Stimulated activated CD4-positive, alpha-beta T cell treated with anti-CD3 and anti-CD28 coated beads, Interleukin-1b, Interleukin-23, amount 100 ng/mL, for 24 hours (primary cell): ENCODE results near the gene MGAT5.

Experiments
- DNase-seq, 4 experiments: peaks; one replicate each; pipeline ENCODE4 v3.0.0-alpha.2; 2020; ENCODE audit warnings: low read depth in 4 of 4, low spot score in 1 of 4

Gene MGAT5

GRCh38 chr2:134331081-134331480, 77.2 kb downstream of the MGAT5 start:
- DNase-seq, result no peak

GRCh38 chr2:134333646-134334189, 79.8 kb downstream of the MGAT5 start:
- no peak for DNase-seq

GRCh38 chr2:134334542-134335353, 80.9 kb downstream of the MGAT5 start:
- DNase-seq, result no peak

GRCh38 chr2:134335601-134336000, 81.7 kb downstream of the MGAT5 start:
- no peak for DNase-seq

GRCh38 chr2:134336352-134336751, 82.5 kb downstream of the MGAT5 start:
- DNase-seq, result no peak

- DNase-seq, result no peak
Observed at GRCh38 chr2:134336921-134337320, 83.0 kb downstream of the MGAT5 start.

GRCh38 chr2:134337631-134338030, 83.8 kb downstream of the MGAT5 start:
- no peak for DNase-seq

GRCh38 chr2:134338208-134338607, 84.3 kb downstream of the MGAT5 start:
- no peak for DNase-seq

GRCh38 chr2:134341476-134341875, 87.6 kb downstream of the MGAT5 start:
- DNase-seq, result no peak

GRCh38 chr2:134344954-134345697, 91.3 kb downstream of the MGAT5 start:
- DNase-seq, result no peak

- DNase-seq, result no peak
Observed at GRCh38 chr2:134346141-134346540, 92.3 kb downstream of the MGAT5 start.

GRCh38 chr2:134347756-134348155, 93.9 kb downstream of the MGAT5 start:
- no peak for DNase-seq

- DNase-seq, result no peak
Observed at GRCh38 chr2:134348239-134348638, 94.4 kb downstream of the MGAT5 start.

GRCh38 chr2:134348760-134349159, 94.9 kb downstream of the MGAT5 start:
- no peak for DNase-seq

GRCh38 chr2:134351016-134351415, 97.1 kb downstream of the MGAT5 start:
- no peak for DNase-seq

GRCh38 chr2:134351899-134352298, 98.0 kb downstream of the MGAT5 start:
- DNase-seq, result no peak

- no peak for DNase-seq
Observed at GRCh38 chr2:134352844-134353243, 99.0 kb downstream of the MGAT5 start.

- no peak for DNase-seq
Observed at GRCh38 chr2:134354611-134355010, 100.7 kb downstream of the MGAT5 start.

- DNase-seq, result no peak
Observed at GRCh38 chr2:134357814-134358213, 103.9 kb downstream of the MGAT5 start.

- DNase-seq, result no peak
Observed at GRCh38 chr2:134359367-134360081, 105.7 kb downstream of the MGAT5 start.

GRCh38 chr2:134360745-134361487, 107.0 kb downstream of the MGAT5 start:
- DNase-seq, result no peak
